Mesendoderm (in vitro differentiated cells): ENCODE measurements around the gene UBXN10.
A peak's percentile ranks its signal among the peaks of the same experiment; 100 is the strongest.
"Not testable (repeated sequence)": the region's sequence is repeated elsewhere in the genome, so short reads cannot be mapped to it uniquely, and the experiment has no call there.

Experiments
- DNase-seq: peaks from one replicate; pipeline ENCODE4 v3.0.0; 2013
- H2AK5ac ChIP-seq: 2 replicates; pipeline ENCODE4 v1.6.1; 2013; ENCODE audit warnings: low read length, inconsistent platforms
- H2BK120ac ChIP-seq: 2 replicates; pipeline ENCODE4 v1.6.1; 2013; ENCODE audit warnings: low read depth, mild to moderate bottlenecking, low read length, moderate library complexity, mixed read lengths
- H2BK15ac ChIP-seq: replicated peaks from 2 replicates; pipeline ENCODE4 v1.6.1; 2013; ENCODE audit warnings: low read depth, mild to moderate bottlenecking, moderate library complexity
- H2BK5ac ChIP-seq: 2 replicates; pipeline ENCODE4 v1.6.1; 2013; ENCODE audit warnings: low read length, inconsistent platforms
- H3K18ac ChIP-seq: 2 replicates; pipeline ENCODE4 v1.6.1; 2013; ENCODE audit warnings: mild to moderate bottlenecking, low read length, mixed read lengths
- H3K23ac ChIP-seq: one replicate; pipeline ENCODE4 v1.6.1; 2013; ENCODE audit warnings: low read length
- H3K27ac ChIP-seq: 2 replicates; pipeline ENCODE4 v1.5.1; 2013; ENCODE audit warnings: low read depth, mild to moderate bottlenecking, inconsistent platforms, low read length, moderate library complexity
- H3K27me3 ChIP-seq: 2 replicates; pipeline ENCODE4 v1.6.1; 2013; ENCODE audit warnings: low read length, control low read depth, mild to moderate bottlenecking, inconsistent platforms; ENCODE audit not compliant: insufficient read depth, poor library complexity
- H3K36me3 ChIP-seq: 2 replicates; pipeline ENCODE4 v1.6.1; 2013; ENCODE audit warnings: low read length, inconsistent platforms; ENCODE audit not compliant: control insufficient read depth, insufficient read depth
- H3K4ac ChIP-seq: one replicate; pipeline ENCODE4 v1.6.1; 2013; ENCODE audit warnings: low read depth, mild to moderate bottlenecking, low read length, moderate library complexity
- H3K4me1 ChIP-seq: 2 replicates; pipeline ENCODE4 v1.6.1; 2013; ENCODE audit warnings: low read depth, low read length, inconsistent platforms; ENCODE audit not compliant: control insufficient read depth
- H3K4me2 ChIP-seq: 2 replicates; pipeline ENCODE4 v1.6.1; 2013; ENCODE audit warnings: low read length
- H3K4me3 ChIP-seq: 2 replicates; pipeline ENCODE4 v1.5.1; 2013; ENCODE audit warnings: mild to moderate bottlenecking, low read length
- H3K56ac ChIP-seq: one replicate; pipeline ENCODE4 v1.6.1; 2013; ENCODE audit warnings: low read length
- H3K79me1 ChIP-seq: 2 replicates; pipeline ENCODE4 v1.6.1; 2013; ENCODE audit warnings: low read length, inconsistent platforms
- H3K79me2 ChIP-seq: 2 replicates; pipeline ENCODE4 v1.6.1; 2013; ENCODE audit warnings: mild to moderate bottlenecking, low read length; ENCODE audit not compliant: control insufficient read depth, insufficient read depth
- H3K9ac ChIP-seq: 2 replicates; pipeline ENCODE4 v1.6.1; 2013; ENCODE audit warnings: low read length, inconsistent platforms
- H4K5ac ChIP-seq: one replicate; pipeline ENCODE4 v1.6.1; 2013; ENCODE audit warnings: low read length
- H4K8ac ChIP-seq: one replicate; pipeline ENCODE4 v1.6.1; 2013; ENCODE audit warnings: low read depth, mild to moderate bottlenecking, control low read depth, low read length, moderate library complexity
- WGBS: extraction: QIAGEN DNeasy Blood & Tissue Kit; methylation state at CpG from one replicate; pipeline ENCODE4 v1.1.7; 2013; ENCODE audit warnings: low lambda C conversion rate, missing lambda C conversion rate; ENCODE audit not compliant: insufficient coverage; ENCODE audit errors: extremely low coverage; 5-methylcytosine and 5-hydroxymethylcytosine counted together

Gene UBXN10

DNA sequence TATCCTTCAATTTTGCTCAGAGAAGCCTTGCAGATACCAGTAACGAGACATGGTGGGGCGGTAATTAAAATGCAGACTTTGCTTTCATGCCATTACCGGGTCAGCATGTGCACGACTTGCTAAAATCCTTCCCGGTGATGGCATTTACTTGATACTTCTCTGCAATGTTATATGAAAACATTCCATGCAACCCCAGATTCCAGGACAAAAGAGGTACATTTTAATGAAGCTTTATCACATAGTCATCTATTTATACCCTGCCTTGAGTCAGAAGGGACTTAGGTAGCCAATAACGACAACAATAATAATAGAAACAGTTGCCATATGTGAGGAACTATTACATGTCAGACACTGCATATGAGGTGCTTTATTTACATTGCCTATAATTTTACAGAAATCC lies 29.8 kb downstream of the UBXN10 start:
- no peaks in the 10 kb centered on the region for H3K79me1 ChIP-seq
- H3K79me2 ChIP-seq = no peaks in the 10 kb centered on the region
- DNase-seq = no peak
- no peak overlapping the region for H3K18ac ChIP-seq
- H4K5ac ChIP-seq = no peak overlapping the region
- H4K8ac ChIP-seq = no peak overlapping the region
- no peak overlapping the region for H3K9ac ChIP-seq
- H3K27ac ChIP-seq = no peak overlapping the region
- WGBS = no CpG with 5 or more reads among the region's 6 CpGs
- H3K4me3 ChIP-seq = no peak overlapping the region
- H3K56ac ChIP-seq = no peak overlapping the region
- no peaks in the 10 kb centered on the region for H3K27me3 ChIP-seq
- no peaks in the 10 kb centered on the region for H3K36me3 ChIP-seq
- no peak overlapping the region for H3K4ac ChIP-seq
- H3K23ac ChIP-seq = no peak overlapping the region
- H2AK5ac ChIP-seq = no peak overlapping the region
- H2BK5ac ChIP-seq = no peak overlapping the region
- H2BK120ac ChIP-seq = no peak overlapping the region
- no peak overlapping the region for H2BK15ac ChIP-seq
- no peaks in the 10 kb centered on the region for H3K4me1 ChIP-seq
- H3K4me2 ChIP-seq = no peak overlapping the region

DNA sequence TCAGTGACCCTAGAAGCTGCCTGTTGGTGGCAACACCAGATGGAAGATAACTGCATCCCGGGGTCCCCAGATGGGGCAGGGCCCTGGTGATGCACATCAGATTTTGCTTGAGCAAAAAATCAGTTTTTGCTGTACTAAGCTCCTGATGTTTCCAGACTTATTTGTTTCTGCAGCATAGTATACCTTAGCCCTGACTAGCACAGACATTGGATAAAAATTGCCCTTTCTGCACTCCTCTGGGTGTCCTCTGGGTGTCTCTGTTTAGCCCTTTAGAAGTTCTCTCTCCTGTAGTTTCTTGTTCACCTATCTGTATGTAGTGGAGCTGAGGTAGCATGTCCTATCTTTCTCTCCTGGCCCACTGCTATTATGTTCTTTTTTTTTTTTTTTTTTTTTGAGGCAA lies 30.7 kb downstream of the UBXN10 start:
- no peak overlapping the region for H2BK15ac ChIP-seq
- no peak overlapping the region for H3K4ac ChIP-seq
- no CpG with 5 or more reads among the region's 1 CpG for WGBS

DNA sequence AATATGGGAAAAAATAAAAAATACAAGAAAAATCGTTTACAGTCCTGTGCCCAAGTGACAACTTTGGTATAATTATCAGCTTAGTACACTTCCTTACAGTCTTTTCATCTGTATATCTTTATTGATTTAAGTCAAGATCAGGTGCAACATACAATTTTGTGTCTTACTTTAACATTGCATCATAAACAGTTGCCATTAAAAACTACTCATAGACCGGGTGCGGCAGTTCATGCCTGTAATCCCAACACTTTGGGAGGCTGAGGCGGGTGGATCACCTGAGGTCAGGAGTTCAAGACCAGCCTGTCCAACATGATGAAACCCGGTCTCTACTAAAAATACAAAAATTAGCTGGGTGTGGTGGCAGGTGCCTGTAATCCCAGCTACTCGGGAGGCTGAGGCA lies 33.2 kb downstream of the UBXN10 start:
- not testable (repeated sequence) for H3K9ac ChIP-seq, H3K4me1 ChIP-seq, H3K23ac ChIP-seq, H3K27ac ChIP-seq, H3K4me3 ChIP-seq, H3K79me2 ChIP-seq, H4K8ac ChIP-seq, H4K5ac ChIP-seq, H3K4ac ChIP-seq, H2BK120ac ChIP-seq, H2AK5ac ChIP-seq, H3K18ac ChIP-seq, H3K4me2 ChIP-seq, DNase-seq, H2BK5ac ChIP-seq, H3K79me1 ChIP-seq, H3K27me3 ChIP-seq, H2BK15ac ChIP-seq, H3K36me3 ChIP-seq, H3K56ac ChIP-seq
- no CpG with 5 or more reads among the region's 6 CpGs for WGBS

More for the DNA sequence above, 30.7 kb downstream of the UBXN10 start:
- Histone ChIP-seq H3K27me3 (no peaks in the 10 kb centered on the region), H3K9ac (no peak overlapping the region), H3K79me2 (no peaks in the 10 kb centered on the region), H3K36me3 (no peaks in the 10 kb centered on the region), H4K8ac (no peak overlapping the region), H2BK5ac (no peak overlapping the region), H3K18ac (no peak overlapping the region), H3K4me1 (no peaks in the 10 kb centered on the region), H2AK5ac (no peak overlapping the region), H3K4me2 (no peak overlapping the region), H3K79me1 (no peaks in the 10 kb centered on the region), H3K23ac (no peak overlapping the region), H3K4me3 (no peak overlapping the region), H4K5ac (no peak overlapping the region), H2BK120ac (no peak overlapping the region), H3K27ac (no peak overlapping the region), H3K56ac (no peak overlapping the region)
- peak; percentile 64 for DNase-seq

GRCh38 chr1:20220036-20220435 lies 34.1 kb downstream of the UBXN10 start:
- no peak overlapping the region for H3K56ac ChIP-seq
- no peak overlapping the region for H4K8ac ChIP-seq
- H3K27me3 ChIP-seq = peaks cover 4% of the 10 kb centered on the region
- no peaks in the 10 kb centered on the region for H3K4me1 ChIP-seq
- no peak for DNase-seq
- H3K9ac ChIP-seq = no peak overlapping the region
- no peak overlapping the region for H4K5ac ChIP-seq
- no peaks in the 10 kb centered on the region for H3K79me2 ChIP-seq
- no peak overlapping the region for H3K4me3 ChIP-seq
- no peak overlapping the region for H2AK5ac ChIP-seq
- H3K36me3 ChIP-seq = no peaks in the 10 kb centered on the region
- H3K27ac ChIP-seq = no peak overlapping the region
- no peak overlapping the region for H3K18ac ChIP-seq
- H2BK5ac ChIP-seq = no peak overlapping the region
- H3K4me2 ChIP-seq = no peak overlapping the region
- no peak overlapping the region for H3K4ac ChIP-seq
- H3K23ac ChIP-seq = no peak overlapping the region
- no peaks in the 10 kb centered on the region for H3K79me1 ChIP-seq
- H2BK120ac ChIP-seq = no peak overlapping the region
- no peak overlapping the region for H2BK15ac ChIP-seq
- no CpG with 5 or more reads among the region's 5 CpGs for WGBS

GRCh38 chr1:20223106-20223505 lies 37.2 kb downstream of the UBXN10 start:
- no peaks in the 10 kb centered on the region for H3K79me2 ChIP-seq
- H3K4me2 ChIP-seq = no peak overlapping the region
- no CpG with 5 or more reads among the region's 2 CpGs for WGBS
- no peak overlapping the region for H4K8ac ChIP-seq
- no peak overlapping the region for H2AK5ac ChIP-seq
- H3K4me1 ChIP-seq = no peaks in the 10 kb centered on the region
- H3K4ac ChIP-seq = no peak overlapping the region
- H2BK5ac ChIP-seq = no peak overlapping the region
- no peak overlapping the region for H2BK120ac ChIP-seq
- H3K27ac ChIP-seq = no peak overlapping the region
- H3K9ac ChIP-seq = no peak overlapping the region
- no peak overlapping the region for H3K18ac ChIP-seq
- no peak for DNase-seq
- H3K23ac ChIP-seq = no peak overlapping the region
- no peak overlapping the region for H3K56ac ChIP-seq
- H2BK15ac ChIP-seq = no peak overlapping the region
- H3K27me3 ChIP-seq = peaks cover 4% of the 10 kb centered on the region
- H4K5ac ChIP-seq = no peak overlapping the region
- H3K79me1 ChIP-seq = no peaks in the 10 kb centered on the region
- H3K36me3 ChIP-seq = no peaks in the 10 kb centered on the region
- no peak overlapping the region for H3K4me3 ChIP-seq

DNA sequence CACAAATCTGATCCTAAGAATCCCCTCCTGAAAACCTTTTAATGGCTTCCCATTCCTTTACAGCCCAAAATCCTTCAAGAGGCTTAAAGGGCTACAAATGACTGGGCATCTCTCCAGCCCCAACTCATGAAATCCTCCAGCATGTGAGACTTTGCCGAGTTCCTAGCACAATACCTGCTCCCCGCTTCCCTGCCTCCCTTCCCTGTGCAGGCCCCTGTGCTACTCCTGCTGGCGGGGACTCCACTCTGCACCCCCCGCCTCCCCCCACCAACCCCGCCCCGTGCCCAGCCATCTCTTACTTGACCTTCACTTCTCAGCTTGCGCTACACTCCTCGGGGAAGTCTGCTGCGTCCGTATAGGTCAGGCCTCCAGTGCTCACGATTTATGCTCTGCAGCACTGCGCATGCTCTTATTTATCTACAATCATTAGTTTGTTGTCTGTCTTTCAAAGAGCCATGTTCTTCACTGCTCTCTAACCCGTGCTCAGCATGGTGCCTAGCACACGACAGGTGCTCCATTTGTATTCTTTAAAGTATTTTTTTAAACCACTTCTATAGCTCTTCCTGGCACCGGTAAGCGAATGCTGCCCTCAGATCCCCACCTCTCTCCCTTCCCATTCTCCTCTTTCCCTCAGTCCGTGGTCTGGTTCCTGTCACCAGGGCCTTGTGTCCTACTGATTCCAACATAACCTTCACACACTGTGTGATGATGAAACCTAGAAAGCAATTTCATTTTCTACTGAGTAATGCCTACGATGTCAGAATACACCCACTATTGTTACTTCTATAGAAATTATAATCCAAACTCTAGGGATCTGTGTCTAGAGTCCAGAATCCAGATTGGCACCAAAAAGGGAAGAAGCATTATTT lies 37.9 kb downstream of the UBXN10 start:
- no peaks in the 10 kb centered on the region for H3K79me1 ChIP-seq
- H4K8ac ChIP-seq = no peak overlapping the region
- peaks cover 4% of the 10 kb centered on the region for H3K27me3 ChIP-seq
- no peak overlapping the region for H3K27ac ChIP-seq
- H3K4ac ChIP-seq = no peak overlapping the region
- no CpG with 5 or more reads among the region's 18 CpGs for WGBS
- no peak overlapping the region for H2BK120ac ChIP-seq
- H2BK15ac ChIP-seq = no peak overlapping the region
- no peaks in the 10 kb centered on the region for H3K79me2 ChIP-seq
- no peaks in the 10 kb centered on the region for H3K4me1 ChIP-seq
- H3K4me3 ChIP-seq = no peak overlapping the region
- no peak overlapping the region for H2AK5ac ChIP-seq
- no peaks in the 10 kb centered on the region for H3K36me3 ChIP-seq
- no peak overlapping the region for H3K18ac ChIP-seq
- H3K4me2 ChIP-seq = no peak overlapping the region
- no peak overlapping the region for H2BK5ac ChIP-seq
- H4K5ac ChIP-seq = no peak overlapping the region
- peak; percentile 35 for DNase-seq
- no peak overlapping the region for H3K23ac ChIP-seq
- no peak overlapping the region for H3K9ac ChIP-seq
- no peak overlapping the region for H3K56ac ChIP-seq
